ENCODE data around the gene SEM1. TPM values are rescaled to one million over a fixed set of nuclear protein-coding genes. Genes with fewer than 3 reads are reported as not detected.
A peak's percentile ranks its signal among the peaks of the same experiment; 100 is the strongest.

Gene SEM1
- total RNA-seq, 2 experiments from 2014 or later: 17.4 to 18.2 TPM

- Histone ChIP-seq H3K36me3 (ENCODE audit: insufficient read depth, low read length) (peaks cover 8% of the 10 kb centered on the region), H3K4me1 (ENCODE audit: insufficient read depth, low read length) (peaks cover 9% of the 10 kb centered on the region), H3K27ac (ENCODE audit: low read depth in 1 of 2, low read length in 2 of 2) (peak overlapping the region in 1 of 2 donors; percentile 88), H3K27me3 (ENCODE audit: control insufficient read depth in 1 of 2, insufficient read depth in 2 of 2, low read length in 2 of 2) (no peaks in the 10 kb centered on the region), H3K4me3 (ENCODE audit: low read length) (peak overlapping the region; percentile 97), H3K9me3 (ENCODE audit: control insufficient read depth in 1 of 2, insufficient read depth in 1 of 2, low read length in 2 of 2) (peaks cover 5 to 6% of the 10 kb centered on the region in 2 experiments)
- Mint-ChIP-seq H3K4me1 (ENCODE audit: low read depth) (peaks cover 56% of the 10 kb centered on the region), H3K27ac (peak overlapping the region; percentile 91), H3K36me3 (ENCODE audit: low read depth) (peaks cover 48% of the 10 kb centered on the region), H3K27me3 (peaks cover 3% of the 10 kb centered on the region), H3K9me3 (peaks cover 5% of the 10 kb centered on the region), H3K4me3 (peak overlapping the region; percentile 97)
- ATAC-seq (ENCODE audit: poor library complexity) (no peak), DNase-seq (peak in 1 of 14 experiments; percentile 6)
- TF ChIP-seq CTCF (IDR thresholded peaks at IDR 0.05): no peak
- intact Hi-C loops (cut with DNase I, micrococcal nuclease): loop anchor here in 1 of 2 experiments (10.0 kb wide), 2 partner anchors 384 to 406 kb away; partner anchors contain the start of genes SDHAF3 and SLC25A13
- ChIA-PET POLR2A (no interaction called here), CTCF (interaction anchor here (0.7 kb wide), 1 partner anchor 135 kb away, joined by 3 read pairs; no protein-coding TSS in a partner anchor)
Measured at GRCh38 chr7:96708872-96709271, 774 bp downstream of the SEM1 start.

- no peak for DNase-seq
- POLR2A ChIA-PET: no interaction called here
- ATAC-seq (ENCODE audit: poor library complexity): no peak
- Histone ChIP-seq H3K36me3 (ENCODE audit: insufficient read depth, low read length) (peaks cover 13% of the 10 kb centered on the region), H3K27ac (ENCODE audit: low read depth in 1 of 2, low read length in 2 of 2) (no peak overlapping the region), H3K4me3 (ENCODE audit: low read length) (peak overlapping the region; percentile 97), H3K27me3 (ENCODE audit: control insufficient read depth in 1 of 2, insufficient read depth in 2 of 2, low read length in 2 of 2) (no peaks in the 10 kb centered on the region), H3K4me1 (ENCODE audit: insufficient read depth, low read length) (peaks cover 14% of the 10 kb centered on the region), H3K9me3 (ENCODE audit: control insufficient read depth in 1 of 2, insufficient read depth in 1 of 2, low read length in 2 of 2) (peaks cover 2 to 4% of the 10 kb centered on the region in 2 experiments)
- CTCF ChIA-PET: interaction anchor here (0.7 to 0.9 kb wide), 2 partner anchors 9 to 136 kb away, joined by 3 read pairs; no protein-coding TSS in a partner anchor
- no peak for TF ChIP-seq CTCF (IDR thresholded peaks at IDR 0.05)
- H3K4me3 Mint-ChIP-seq: peak overlapping the region; percentile 97
- peak overlapping the region; percentile 91 for H3K27ac Mint-ChIP-seq
- intact Hi-C loops (cut with DNase I, micrococcal nuclease): loop anchor here in 1 of 2 experiments (10.0 kb wide), 2 partner anchors 383 to 407 kb away; partner anchors contain the start of genes SDHAF3 and SLC25A13
- peaks cover 52% of the 10 kb centered on the region for H3K36me3 Mint-ChIP-seq (ENCODE audit: low read depth)
- peaks cover 3% of the 10 kb centered on the region for H3K27me3 Mint-ChIP-seq
- peaks cover 61% of the 10 kb centered on the region for H3K4me1 Mint-ChIP-seq (ENCODE audit: low read depth)
- H3K9me3 Mint-ChIP-seq: peaks cover 5% of the 10 kb centered on the region
Measured at GRCh38 chr7:96707901-96708774, 1.5 kb downstream of the SEM1 start.

- DNase-seq (no peak), ATAC-seq (ENCODE audit: poor library complexity) (no peak)
- Histone ChIP-seq H3K4me3 (ENCODE audit: low read length) (no peak overlapping the region), H3K9me3 (ENCODE audit: control insufficient read depth in 1 of 2, insufficient read depth in 1 of 2, low read length in 2 of 2) (no peaks in the 10 kb centered on the region), H3K27me3 (ENCODE audit: control insufficient read depth in 1 of 2, insufficient read depth in 2 of 2, low read length in 2 of 2) (no peaks in the 10 kb centered on the region), H3K36me3 (ENCODE audit: insufficient read depth, low read length) (peaks cover 27% of the 10 kb centered on the region), H3K4me1 (ENCODE audit: insufficient read depth, low read length) (peaks cover 14% of the 10 kb centered on the region), H3K27ac (ENCODE audit: low read depth in 1 of 2, low read length in 2 of 2) (no peak overlapping the region)
- no peaks in the 10 kb centered on the region for H3K9me3 Mint-ChIP-seq
- H3K4me1 Mint-ChIP-seq (ENCODE audit: low read depth): peaks cover 90% of the 10 kb centered on the region
- no peak overlapping the region for H3K4me3 Mint-ChIP-seq
- POLR2A ChIA-PET: no interaction called here
- no peak overlapping the region for H3K27ac Mint-ChIP-seq
- H3K27me3 Mint-ChIP-seq: no peaks in the 10 kb centered on the region
- TF ChIP-seq CTCF (IDR thresholded peaks at IDR 0.05): no peak
- CTCF ChIA-PET: no interaction called here
- intact Hi-C loops (cut with DNase I, micrococcal nuclease): loop anchor here in 1 of 2 experiments (10.0 kb wide), 2 partner anchors 376 to 414 kb away; partner anchors contain the start of genes SDHAF3 and SLC25A13
- peaks cover 63% of the 10 kb centered on the region for H3K36me3 Mint-ChIP-seq (ENCODE audit: low read depth)
Measured at GRCh38 chr7:96701258-96701657, 8.4 kb downstream of the SEM1 start.

Measured in CD4-positive, alpha-beta T cell (primary cell).